IMR-90 (cell line): Measurements from ENCODE around the gene SDHC. TPM values are rescaled to one million over a fixed set of nuclear protein-coding genes. Genes with fewer than 3 reads are reported as not detected.
A peak's percentile ranks its signal among the peaks of the same experiment; 100 is the strongest.

Experiments used
- ATAC-seq: fragments of 200-7000 bp; cut with Tn5 transposase; 2 replicates; pipeline ENCODE4 v1.9.1; 2020; ENCODE audit warnings: low read depth, mild to moderate bottlenecking, moderate library complexity
- BruUV-seq: library from RNA; stranded (reverse); fragments of 400-500 nt; replicated peaks from 2 replicates; lab custom pipeline; 2021; lab: Mats Ljungman, UMichigan
- CTCF ChIA-PET: fragments of 300-600 bp; formaldehyde crosslinking; extraction: SDS; loops from one replicate; lab custom pipeline; 2021; ENCODE audit warnings: antibody characterized with exemption; lab: Yijun Ruan, JAX
- POLR2A ChIA-PET: fragments of 300-600 bp; sonication (Branson Sonifier 250); formaldehyde crosslinking; loops from one replicate; lab custom pipeline; 2022; ENCODE audit warnings: antibody characterized with exemption; ENCODE audit not compliant: unreplicated experiment; lab: Charles Lee
- DNase-seq: peaks from one replicate; pipeline ENCODE4 v3.0.0; 2013
- H2AFZ ChIP-seq: replicated peaks from 2 replicates; pipeline ENCODE3; 2013; ENCODE audit warnings: low read length, mild to moderate bottlenecking; ENCODE audit not compliant: poor library complexity
- H2AK5ac ChIP-seq: 2 replicates; pipeline ENCODE4 v1.6.1; 2013; ENCODE audit warnings: low read depth, low read length, inconsistent platforms
- H2AK9ac ChIP-seq: replicated peaks from 2 replicates; pipeline ENCODE3; 2013; ENCODE audit warnings: mild to moderate bottlenecking, low read depth, low read length, moderate library complexity; ENCODE audit not compliant: poor library complexity
- H2BK120ac ChIP-seq: 2 replicates; pipeline ENCODE4 v1.6.1; 2013; ENCODE audit warnings: low read depth, low read length, inconsistent platforms
- H2BK15ac ChIP-seq: 3 replicates; pipeline ENCODE4 v1.6.1; 2013; ENCODE audit warnings: low read depth, low read length, inconsistent platforms
- H2BK20ac ChIP-seq: 2 replicates; pipeline ENCODE4 v1.6.1; 2013; ENCODE audit warnings: low read depth, mild to moderate bottlenecking, inconsistent platforms, low read length, moderate library complexity
- H2BK5ac ChIP-seq: 2 replicates; pipeline ENCODE4 v1.6.1; 2013; ENCODE audit warnings: mild to moderate bottlenecking, low read depth, low read length, inconsistent platforms; ENCODE audit not compliant: poor library complexity, severe bottlenecking
- H3K14ac ChIP-seq: replicated peaks from 2 replicates; pipeline ENCODE4 v1.6.1; 2013; ENCODE audit warnings: low read depth, low read length, inconsistent platforms
- H3K18ac ChIP-seq: 2 replicates; pipeline ENCODE4 v1.6.1; 2013; ENCODE audit warnings: low read depth, low read length, control low read depth
- H3K23ac ChIP-seq: 2 replicates; pipeline ENCODE4 v1.6.1; 2013; ENCODE audit warnings: low read depth, low read length, inconsistent platforms
- H3K27ac ChIP-seq: 2 replicates; pipeline ENCODE4 v1.5.1; 2013; ENCODE audit warnings: mild to moderate bottlenecking, control low read depth, low read length; ENCODE audit not compliant: insufficient read depth
- H3K27me3 ChIP-seq: 2 replicates; pipeline ENCODE4 v1.6.1; 2013; ENCODE audit warnings: low read length; ENCODE audit not compliant: control insufficient read depth, insufficient read depth
- H3K36me3 ChIP-seq: 2 replicates; pipeline ENCODE4 v1.6.1; 2013; ENCODE audit warnings: low read length, mixed read lengths; ENCODE audit not compliant: control insufficient read depth, insufficient read depth
- H3K4ac ChIP-seq: 2 replicates; pipeline ENCODE4 v1.6.1; 2013; ENCODE audit warnings: low read depth, low read length, inconsistent platforms
- H3K4me1 ChIP-seq: 2 replicates; pipeline ENCODE4 v1.6.1; 2013; ENCODE audit warnings: low read length, mixed read lengths; ENCODE audit not compliant: control insufficient read depth, insufficient read depth
- H3K4me2 ChIP-seq: 2 replicates; pipeline ENCODE4 v1.6.1; 2013; ENCODE audit warnings: low read depth, mild to moderate bottlenecking, control low read depth, low read length, moderate library complexity
- H3K4me3 ChIP-seq: 2 replicates; pipeline ENCODE4 v1.5.1; 2013; ENCODE audit warnings: low read depth, mild to moderate bottlenecking, control low read depth, low read length, moderate library complexity; ENCODE audit not compliant: insufficient read depth
- H3K56ac ChIP-seq: 2 replicates; pipeline ENCODE4 v1.6.1; 2013; ENCODE audit warnings: low read length, inconsistent platforms; ENCODE audit not compliant: insufficient read depth; ENCODE audit errors: extremely low read depth
- H3K79me1 ChIP-seq, 2 experiments: 2 replicates each; pipeline ENCODE4 v1.6.1; 2013; ENCODE audit warnings: low read length in 2 of 2, inconsistent platforms in 1 of 2, low read depth in 1 of 2
- H3K9ac ChIP-seq: 2 replicates; pipeline ENCODE4 v1.6.1; 2013; ENCODE audit warnings: low read depth, low read length, control low read depth
- H3K9me1 ChIP-seq: 2 replicates; pipeline ENCODE4 v1.6.1; 2013; ENCODE audit warnings: low read length, inconsistent platforms; ENCODE audit not compliant: insufficient read depth
- H3K9me3 ChIP-seq: 2 replicates; pipeline ENCODE4 v1.6.1; 2013; ENCODE audit warnings: low read length; ENCODE audit not compliant: control insufficient read depth, insufficient read depth
- H4K20me1 ChIP-seq: 2 replicates; pipeline ENCODE4 v1.6.1; 2013; ENCODE audit warnings: low read length, inconsistent platforms; ENCODE audit not compliant: insufficient read depth
- H4K5ac ChIP-seq: 2 replicates; pipeline ENCODE4 v1.6.1; 2013; ENCODE audit warnings: mild to moderate bottlenecking, low read depth, low read length, control low read depth
- H4K8ac ChIP-seq, 2 experiments: 2 replicates each; pipeline ENCODE4 v1.6.1; 2013; ENCODE audit warnings: low read depth in 2 of 2, low read length in 2 of 2, control low read depth in 1 of 2, inconsistent platforms in 1 of 2
- H4K91ac ChIP-seq: 2 replicates; pipeline ENCODE4 v1.6.1; 2013; ENCODE audit warnings: low read depth, low read length, inconsistent platforms; ENCODE audit not compliant: insufficient read depth
- BHLHE40 ChIP-seq: fragments of 150-350 bp; IDR thresholded peaks from 2 replicates; pipeline ENCODE4 v1.6.1; 2016; ENCODE audit warnings: mild to moderate bottlenecking, low read depth, low read length
- CEBPB ChIP-seq: IDR thresholded peaks from 2 replicates; pipeline ENCODE4 v1.6.1; 2012; ENCODE audit warnings: low read depth, low read length, improper control_type of control experiment
- CHD1 ChIP-seq: IDR thresholded peaks from 2 replicates; pipeline ENCODE4 v1.6.1; 2012; ENCODE audit warnings: low read depth, low read length, improper control_type of control experiment
- FOS ChIP-seq: fragments of 150-350 bp; IDR thresholded peaks from 2 replicates; pipeline ENCODE4 v1.6.1; 2016; ENCODE audit warnings: low read depth, low read length
- MAZ ChIP-seq: IDR thresholded peaks from 2 replicates; pipeline ENCODE4 v1.6.1; 2012; ENCODE audit warnings: low read depth, mild to moderate bottlenecking, low read length, improper control_type of control experiment, moderate library complexity, borderline replicate concordance
- MXI1 ChIP-seq: IDR thresholded peaks from 2 replicates; pipeline ENCODE4 v1.6.1; 2012; ENCODE audit warnings: low read depth, mild to moderate bottlenecking, low read length, moderate library complexity, borderline replicate concordance
- NFE2L2 ChIP-seq: fragments of 150-350 bp; IDR thresholded peaks from 2 replicates; pipeline ENCODE4 v1.6.1; 2016; ENCODE audit warnings: low read depth, mild to moderate bottlenecking, low read length
- POLR2A ChIP-seq: IDR thresholded peaks from 2 replicates; pipeline ENCODE4 v1.6.1; 2012; ENCODE audit warnings: mild to moderate bottlenecking, low read depth, low read length
- RAD21 ChIP-seq: IDR thresholded peaks from 2 replicates; pipeline ENCODE4 v1.6.1; 2012; ENCODE audit warnings: low read length, improper control_type of control experiment
- RCOR1 ChIP-seq: IDR thresholded peaks from 2 replicates; pipeline ENCODE4 v1.6.1; 2012; ENCODE audit warnings: mild to moderate bottlenecking, low read length, improper control_type of control experiment; ENCODE audit not compliant: insufficient replicate concordance
- RFX5 ChIP-seq: IDR thresholded peaks from 2 replicates; pipeline ENCODE4 v1.8.0; 2012; ENCODE audit warnings: low read depth, mild to moderate bottlenecking, low read length, moderate library complexity
- SMC3 ChIP-seq: fragments of 150-350 bp; IDR thresholded peaks from 2 replicates; pipeline ENCODE4 v1.6.1; 2016; ENCODE audit warnings: low read depth, mild to moderate bottlenecking, antibody characterized with exemption, low read length, moderate library complexity
- WGBS, 2 experiments: methylation state at CpG; one replicate each; pipeline versions ENCODE4 v1.1.5 to v1.1.7; 2013; ENCODE audit warnings: missing lambda C conversion rate in 2 of 2; ENCODE audit not compliant: insufficient read length in 1 of 2; ENCODE audit errors: extremely low coverage in 2 of 2; 5-methylcytosine and 5-hydroxymethylcytosine counted together
- dilution Hi-C: fragments of 300-500 bp; cut with HindIII; formaldehyde crosslinking; loops from one replicate; pipeline ENCODE4 v1.14.3; 2018; ENCODE audit warnings: low sequenced_read_pairs; ENCODE audit not compliant: unreplicated experiment
- in situ Hi-C: fragments of 300-500 bp; cut with MboI; formaldehyde crosslinking; loops from 3 replicates; pipeline ENCODE4 v1.14.3; 2019; ENCODE audit warnings: low sequenced_read_pairs, inconsistent platforms, mixed read lengths
- intact Hi-C: fragments of 100-400 bp; cut with micrococcal nuclease; formaldehyde crosslinking; loops from 2 replicates; pipeline ENCODE4 v1.10.0; 2022
- polyA plus RNA-seq, 3 experiments: library from polyadenylated mRNA; depleted of rRNA; stranded (reverse); fragments of >200 nt; gene quantifications; 2 replicates each; pipeline ENCODE4 v1.2.3, GENCODE V29; 2012; ENCODE audit warnings: low replicate concordance in 1 of 3
- total RNA-seq: library from RNA; depleted of rRNA; stranded (reverse); fragments of >200 nt; gene quantifications from 2 replicates; pipeline ENCODE4 v1.2.3, GENCODE V29; 2012
- TF ChIP-seq, protein P1 (sequence below): fragments of 150-350 bp; IDR thresholded peaks from 2 replicates; pipeline ENCODE4 v1.6.1; 2016; ENCODE audit warnings: low read depth, mild to moderate bottlenecking, low read length, moderate library complexity, borderline replicate concordance
- TF ChIP-seq, protein P2 (sequence below): conservative IDR thresholded peaks from 2 replicates; pipeline ENCODE4 v1.5.1; 2012; ENCODE audit warnings: mild to moderate bottlenecking, low read depth, low read length, improper control_type of control experiment

Gene SDHC
- total and polyA plus RNA-seq, 2 of the 4 experiments (the other 2 are of a cell fraction), result 158 to 235 TPM

DNA sequence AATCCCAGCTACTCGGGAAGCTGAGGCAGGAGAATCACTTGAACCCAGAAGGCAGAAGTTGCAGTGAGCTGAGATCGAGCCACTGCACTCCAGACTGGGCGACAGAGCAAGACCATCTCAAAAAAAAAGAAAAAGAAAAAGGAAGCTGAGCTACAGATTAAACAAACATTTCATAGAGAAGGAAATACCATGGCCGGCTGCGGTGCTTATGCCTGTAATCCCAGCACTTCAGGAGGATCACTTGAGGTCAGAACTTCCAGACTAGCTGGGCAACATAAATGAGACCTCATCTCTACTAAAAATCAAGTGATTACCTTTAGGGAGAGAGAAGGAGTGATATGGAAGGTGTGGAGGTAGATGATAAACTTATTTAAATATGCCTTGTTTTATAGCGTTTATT lies 67.5 kb downstream of the SDHC start:
- Histone ChIP-seq H3K23ac (no peak overlapping the region), H2AK5ac (no peak overlapping the region), H3K27ac (peak overlapping the region; percentile 38; the same call in 1 of the 2 replicates), H2BK20ac (no peak overlapping the region), H4K91ac (no peak overlapping the region), H4K20me1 (no peaks in the 10 kb centered on the region), H3K27me3 (no peaks in the 10 kb centered on the region), H2BK120ac (no peak overlapping the region), H2AFZ (no peak overlapping the region), H3K36me3 (no peaks in the 10 kb centered on the region), H2BK15ac (no peak overlapping the region), H4K5ac (no peak overlapping the region), H3K4me3 (no peak overlapping the region), H3K9me1 (no peaks in the 10 kb centered on the region), H3K18ac (no peak overlapping the region), H3K79me1 (no peaks in the 10 kb centered on the region), H2AK9ac (no peak overlapping the region), H3K14ac (no peak overlapping the region), H2BK5ac (no peak overlapping the region), H3K56ac (no peak overlapping the region), H3K4ac (no peak overlapping the region), H4K8ac (no peak overlapping the region), H3K4me2 (no peak overlapping the region), H3K9me3 (no peaks in the 10 kb centered on the region), H3K9ac (no peak overlapping the region), H3K4me1 (no peaks in the 10 kb centered on the region)
- intact Hi-C loops, result loop anchor here (1.0 to 10.0 kb wide), 4 partner anchors 154 to 1583 kb away; no protein-coding TSS in a partner anchor
- WGBS, 2 experiments, result no CpG with 5 or more reads among the region's 6 CpGs
- ATAC-seq (no peak), DNase-seq (peak; percentile 6)
- no peak for TF ChIP-seq SMC3
- no peak for TF ChIP-seq CEBPB
- TF ChIP-seq, protein P1, sequence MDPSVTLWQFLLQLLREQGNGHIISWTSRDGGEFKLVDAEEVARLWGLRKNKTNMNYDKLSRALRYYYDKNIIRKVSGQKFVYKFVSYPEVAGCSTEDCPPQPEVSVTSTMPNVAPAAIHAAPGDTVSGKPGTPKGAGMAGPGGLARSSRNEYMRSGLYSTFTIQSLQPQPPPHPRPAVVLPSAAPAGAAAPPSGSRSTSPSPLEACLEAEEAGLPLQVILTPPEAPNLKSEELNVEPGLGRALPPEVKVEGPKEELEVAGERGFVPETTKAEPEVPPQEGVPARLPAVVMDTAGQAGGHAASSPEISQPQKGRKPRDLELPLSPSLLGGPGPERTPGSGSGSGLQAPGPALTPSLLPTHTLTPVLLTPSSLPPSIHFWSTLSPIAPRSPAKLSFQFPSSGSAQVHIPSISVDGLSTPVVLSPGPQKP, result no peak
- no peak for TF ChIP-seq RFX5
- TF ChIP-seq FOS, result no peak
- no peak for TF ChIP-seq BHLHE40
- TF ChIP-seq, protein P2, sequence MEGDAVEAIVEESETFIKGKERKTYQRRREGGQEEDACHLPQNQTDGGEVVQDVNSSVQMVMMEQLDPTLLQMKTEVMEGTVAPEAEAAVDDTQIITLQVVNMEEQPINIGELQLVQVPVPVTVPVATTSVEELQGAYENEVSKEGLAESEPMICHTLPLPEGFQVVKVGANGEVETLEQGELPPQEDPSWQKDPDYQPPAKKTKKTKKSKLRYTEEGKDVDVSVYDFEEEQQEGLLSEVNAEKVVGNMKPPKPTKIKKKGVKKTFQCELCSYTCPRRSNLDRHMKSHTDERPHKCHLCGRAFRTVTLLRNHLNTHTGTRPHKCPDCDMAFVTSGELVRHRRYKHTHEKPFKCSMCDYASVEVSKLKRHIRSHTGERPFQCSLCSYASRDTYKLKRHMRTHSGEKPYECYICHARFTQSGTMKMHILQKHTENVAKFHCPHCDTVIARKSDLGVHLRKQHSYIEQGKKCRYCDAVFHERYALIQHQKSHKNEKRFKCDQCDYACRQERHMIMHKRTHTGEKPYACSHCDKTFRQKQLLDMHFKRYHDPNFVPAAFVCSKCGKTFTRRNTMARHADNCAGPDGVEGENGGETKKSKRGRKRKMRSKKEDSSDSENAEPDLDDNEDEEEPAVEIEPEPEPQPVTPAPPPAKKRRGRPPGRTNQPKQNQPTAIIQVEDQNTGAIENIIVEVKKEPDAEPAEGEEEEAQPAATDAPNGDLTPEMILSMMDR, result no peak
- no peak for TF ChIP-seq RCOR1
- TF ChIP-seq RAD21, result no peak
- no peak for TF ChIP-seq CHD1
- no peak for TF ChIP-seq POLR2A
- no peak for TF ChIP-seq MAZ
- TF ChIP-seq NFE2L2, result no peak
- TF ChIP-seq MXI1, result no peak
- ChIA-PET CTCF (interaction anchor here (0.6 to 2.1 kb wide), 9 partner anchors 50 to 175 kb away, joined by 3 to 21 read pairs (median 4); partner anchors contain the start of genes APOA2 and TOMM40L), POLR2A (no interaction called here)
- in situ Hi-C loops, result loop anchor here (5.0 kb wide), 1 partner anchor 154 kb away; the partner anchor contains the start of gene TOMM40L
- dilution Hi-C loops, result no loop called here
- no TSS peak for BruUV-seq
